SU-DHL-6 (cell line): ENCODE measurements around the gene KRT24.
"Not testable (repeated sequence)": the region's sequence is repeated elsewhere in the genome, so short reads cannot be mapped to it uniquely, and the experiment has no call there.

Experiments
- H2AFZ ChIP-seq: fragments of 200-600 bp; sonication (generic); 2 replicates; pipeline ENCODE4 v1.6.1; 2014; ENCODE audit warnings: low read depth, mild to moderate bottlenecking, moderate library complexity, mixed read lengths, antibody characterized with exemption, low read length; ENCODE audit not compliant: severe bottlenecking
- H3F3A ChIP-seq: fragments of 200-600 bp; shearing (Covaris generic); 2 replicates; pipeline ENCODE4 v1.6.0; 2016; ENCODE audit warnings: antibody characterized with exemption, mild to moderate bottlenecking; ENCODE audit not compliant: insufficient read depth
- H3K27ac ChIP-seq: fragments of 200-600 bp; sonication (generic); 2 replicates; pipeline ENCODE4 v1.5.1; 2016; ENCODE audit warnings: low read depth, mild to moderate bottlenecking, low read length, moderate library complexity, mixed read lengths
- H3K27me3 ChIP-seq: fragments of 200-600 bp; sonication (generic), shearing (Covaris generic); 2 replicates; pipeline ENCODE4 v1.6.0; 2014; ENCODE audit warnings: mild to moderate bottlenecking, low read length
- H3K36me3 ChIP-seq: fragments of 200-600 bp; sonication (generic); 2 replicates; pipeline ENCODE4 v1.6.1; 2014; ENCODE audit warnings: mild to moderate bottlenecking, low read length, mixed read lengths
- H3K4me2 ChIP-seq: fragments of 300-600, 200-600 bp; shearing (Covaris generic), sonication (generic); 2 replicates; pipeline ENCODE4 v1.6.0; 2014; ENCODE audit warnings: low read length, low read depth, mild to moderate bottlenecking; ENCODE audit not compliant: poor library complexity, severe bottlenecking
- H3K4me3 ChIP-seq: fragments of 200-600 bp; sonication (generic); 2 replicates; pipeline ENCODE4 v1.5.1; 2014; ENCODE audit warnings: antibody characterized with exemption, low read length, mild to moderate bottlenecking, mixed read lengths; ENCODE audit not compliant: insufficient read depth, poor library complexity, severe bottlenecking
- H3K79me2 ChIP-seq: fragments of 200-600 bp; sonication (generic); 2 replicates; pipeline ENCODE4 v1.6.1; 2014; ENCODE audit warnings: mild to moderate bottlenecking, low read length, moderate library complexity; ENCODE audit not compliant: insufficient read depth
- H3K9ac ChIP-seq: fragments of 200-600 bp; sonication (generic); 2 replicates; pipeline ENCODE4 v1.7.0; 2014; ENCODE audit warnings: mild to moderate bottlenecking, low read length
- H3K9me2 ChIP-seq: fragments of 200-600 bp; sonication (generic); replicated peaks from 2 replicates; pipeline ENCODE4 v1.6.1; 2014; ENCODE audit warnings: low read length; ENCODE audit not compliant: insufficient read depth
- H3K9me3 ChIP-seq: fragments of 200-600 bp; sonication (generic); 2 replicates; pipeline ENCODE4 v1.6.1; 2014; ENCODE audit warnings: low read length, mixed read lengths; ENCODE audit not compliant: insufficient read depth
- H4K20me1 ChIP-seq: fragments of 200-600 bp; sonication (generic); 2 replicates; pipeline ENCODE4 v1.6.1; 2014; ENCODE audit warnings: low read depth, mild to moderate bottlenecking, antibody characterized with exemption, low read length, moderate library complexity, mixed read lengths
- EZH2phosphoT487 ChIP-seq: fragments of 200-600 bp; sonication (generic), shearing (Covaris generic); conservative IDR thresholded peaks from 2 replicates; pipeline ENCODE4 v1.6.1; 2018; ENCODE audit warnings: mild to moderate bottlenecking, antibody characterized with exemption, low read length, moderate library complexity, mixed read lengths
- TF ChIP-seq, protein P1 (sequence below): fragments of 200-600 bp; sonication (generic); IDR thresholded peaks from one replicate; pipeline ENCODE4 v1.5.1; 2017; ENCODE audit warnings: antibody characterized with exemption, mild to moderate bottlenecking, low read length, moderate library complexity; ENCODE audit not compliant: insufficient read depth, poor library complexity, severe bottlenecking

Gene KRT24

DNA sequence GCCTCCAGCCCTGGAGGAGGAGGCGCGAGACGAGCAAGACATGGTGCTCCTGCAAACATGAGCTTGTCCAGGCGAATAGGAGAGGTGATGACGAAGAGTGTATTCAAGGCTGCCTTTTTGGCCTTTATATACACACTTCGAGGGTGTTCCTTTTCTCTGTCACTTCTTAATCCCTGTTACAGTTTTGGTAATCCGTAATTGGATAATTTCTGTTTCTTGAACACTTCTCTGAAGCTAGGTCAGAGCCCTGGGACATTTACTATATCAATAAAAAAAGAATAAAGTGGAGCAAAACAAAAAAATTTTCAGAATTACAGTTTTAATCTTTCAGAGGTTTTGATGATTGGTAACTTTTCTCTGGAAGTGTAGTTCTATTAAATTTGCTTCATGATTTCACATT, at the start of gene KRT24:
KRT24 (minus strand) TSS at position 101 of the 400 bp plus-strand sequence; CDS start at position 42, 59 bp downstream.
- Histone ChIP-seq H3K9me2 (no peaks in the 10 kb centered on the region), H3K9ac (no peak within 1 kb of the TSS), H2AFZ (no peak within 1 kb of the TSS), H3K4me2 (no peak within 1 kb of the TSS), H3K4me3 (no peak within 1 kb of the TSS), H3F3A (no peaks in the 10 kb centered on the region), H4K20me1 (no peaks in the 10 kb centered on the region), H3K27ac (no peak within 1 kb of the TSS), H3K27me3 (no peaks in the 10 kb centered on the region), H3K36me3 (no peaks in the 10 kb centered on the region), H3K79me2 (no peaks in the 10 kb centered on the region), H3K9me3 (no peaks in the 10 kb centered on the region)
- TF ChIP-seq, protein P1, sequence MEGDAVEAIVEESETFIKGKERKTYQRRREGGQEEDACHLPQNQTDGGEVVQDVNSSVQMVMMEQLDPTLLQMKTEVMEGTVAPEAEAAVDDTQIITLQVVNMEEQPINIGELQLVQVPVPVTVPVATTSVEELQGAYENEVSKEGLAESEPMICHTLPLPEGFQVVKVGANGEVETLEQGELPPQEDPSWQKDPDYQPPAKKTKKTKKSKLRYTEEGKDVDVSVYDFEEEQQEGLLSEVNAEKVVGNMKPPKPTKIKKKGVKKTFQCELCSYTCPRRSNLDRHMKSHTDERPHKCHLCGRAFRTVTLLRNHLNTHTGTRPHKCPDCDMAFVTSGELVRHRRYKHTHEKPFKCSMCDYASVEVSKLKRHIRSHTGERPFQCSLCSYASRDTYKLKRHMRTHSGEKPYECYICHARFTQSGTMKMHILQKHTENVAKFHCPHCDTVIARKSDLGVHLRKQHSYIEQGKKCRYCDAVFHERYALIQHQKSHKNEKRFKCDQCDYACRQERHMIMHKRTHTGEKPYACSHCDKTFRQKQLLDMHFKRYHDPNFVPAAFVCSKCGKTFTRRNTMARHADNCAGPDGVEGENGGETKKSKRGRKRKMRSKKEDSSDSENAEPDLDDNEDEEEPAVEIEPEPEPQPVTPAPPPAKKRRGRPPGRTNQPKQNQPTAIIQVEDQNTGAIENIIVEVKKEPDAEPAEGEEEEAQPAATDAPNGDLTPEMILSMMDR: no peak
- TF ChIP-seq EZH2phosphoT487: no peak

DNA sequence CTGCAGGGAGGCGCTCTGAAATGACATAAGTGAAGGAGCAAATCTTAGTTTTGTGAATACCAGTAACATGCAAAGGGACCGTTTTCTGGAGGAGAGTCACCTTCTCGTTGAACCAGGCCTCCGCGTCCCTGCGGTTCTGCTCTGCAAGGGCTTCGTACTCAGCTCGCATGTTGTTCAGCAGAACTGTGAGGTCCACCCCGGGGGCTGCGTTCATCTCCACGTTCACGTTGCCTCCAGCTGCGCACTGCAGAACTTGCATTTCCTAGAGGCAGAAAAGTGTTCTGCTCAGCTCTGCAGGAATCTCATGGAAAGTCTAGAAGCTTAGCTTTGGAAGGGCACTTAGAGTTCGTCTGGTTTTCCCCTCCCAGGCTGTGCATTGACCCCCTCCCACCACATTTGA, 47.5 kb upstream of the KRT24 start:
- no peaks in the 10 kb centered on the region for H3K79me2 ChIP-seq
- H3K4me3 ChIP-seq: no peak overlapping the region
- no peaks in the 10 kb centered on the region for H3K9me2 ChIP-seq
- H3K36me3 ChIP-seq: no peaks in the 10 kb centered on the region; the same call in 1 of the 2 replicates
- TF ChIP-seq, protein P1: no peak
- TF ChIP-seq EZH2phosphoT487: no peak
- no peaks in the 10 kb centered on the region for H3K9me3 ChIP-seq
- H2AFZ ChIP-seq: no peak overlapping the region
- H3K27me3 ChIP-seq: peaks cover 3% of the 10 kb centered on the region; the same call in 1 of the 2 replicates
- H4K20me1 ChIP-seq: no peaks in the 10 kb centered on the region
- no peaks in the 10 kb centered on the region for H3F3A ChIP-seq
- no peak overlapping the region for H3K27ac ChIP-seq
- H3K9ac ChIP-seq: no peak overlapping the region
- no peak overlapping the region for H3K4me2 ChIP-seq

GRCh38 chr17:40750391-40750790, 46.8 kb upstream of the KRT24 start:
- TF ChIP-seq, protein P1: no peak
- no peak for TF ChIP-seq EZH2phosphoT487
- Histone ChIP-seq H3F3A (no peaks in the 10 kb centered on the region), H3K27me3 (peaks cover 3% of the 10 kb centered on the region; the same call in 1 of the 2 replicates)

GRCh38 chr17:40748666-40749065, 45.1 kb upstream of the KRT24 start:
- H4K20me1 ChIP-seq, H3K4me3 ChIP-seq, H3K4me2 ChIP-seq, H3K27me3 ChIP-seq, H3K79me2 ChIP-seq, H3K9me3 ChIP-seq, H2AFZ ChIP-seq, H3K27ac ChIP-seq, H3K9ac ChIP-seq, H3K9me2 ChIP-seq, H3F3A ChIP-seq, H3K36me3 ChIP-seq: not testable (repeated sequence)

More at GRCh38 chr17:40750391-40750790, 46.8 kb upstream of the KRT24 start:
- Histone ChIP-seq H3K4me3 (no peak overlapping the region), H3K36me3 (no peaks in the 10 kb centered on the region; the same call in 1 of the 2 replicates), H2AFZ (no peak overlapping the region), H3K4me2 (no peak overlapping the region), H3K79me2 (no peaks in the 10 kb centered on the region), H3K27ac (no peak overlapping the region), H3K9ac (no peak overlapping the region), H3K9me3 (no peaks in the 10 kb centered on the region), H4K20me1 (no peaks in the 10 kb centered on the region), H3K9me2 (no peaks in the 10 kb centered on the region)
